ENCODE results near the gene PLAGL1.
"Not testable (repeated sequence)": the region's sequence is repeated elsewhere in the genome, so short reads cannot be mapped to it uniquely, and the experiment has no call there.

Gene PLAGL1, protein sequence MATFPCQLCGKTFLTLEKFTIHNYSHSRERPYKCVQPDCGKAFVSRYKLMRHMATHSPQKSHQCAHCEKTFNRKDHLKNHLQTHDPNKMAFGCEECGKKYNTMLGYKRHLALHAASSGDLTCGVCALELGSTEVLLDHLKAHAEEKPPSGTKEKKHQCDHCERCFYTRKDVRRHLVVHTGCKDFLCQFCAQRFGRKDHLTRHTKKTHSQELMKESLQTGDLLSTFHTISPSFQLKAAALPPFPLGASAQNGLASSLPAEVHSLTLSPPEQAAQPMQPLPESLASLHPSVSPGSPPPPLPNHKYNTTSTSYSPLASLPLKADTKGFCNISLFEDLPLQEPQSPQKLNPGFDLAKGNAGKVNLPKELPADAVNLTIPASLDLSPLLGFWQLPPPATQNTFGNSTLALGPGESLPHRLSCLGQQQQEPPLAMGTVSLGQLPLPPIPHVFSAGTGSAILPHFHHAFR

DNA sequence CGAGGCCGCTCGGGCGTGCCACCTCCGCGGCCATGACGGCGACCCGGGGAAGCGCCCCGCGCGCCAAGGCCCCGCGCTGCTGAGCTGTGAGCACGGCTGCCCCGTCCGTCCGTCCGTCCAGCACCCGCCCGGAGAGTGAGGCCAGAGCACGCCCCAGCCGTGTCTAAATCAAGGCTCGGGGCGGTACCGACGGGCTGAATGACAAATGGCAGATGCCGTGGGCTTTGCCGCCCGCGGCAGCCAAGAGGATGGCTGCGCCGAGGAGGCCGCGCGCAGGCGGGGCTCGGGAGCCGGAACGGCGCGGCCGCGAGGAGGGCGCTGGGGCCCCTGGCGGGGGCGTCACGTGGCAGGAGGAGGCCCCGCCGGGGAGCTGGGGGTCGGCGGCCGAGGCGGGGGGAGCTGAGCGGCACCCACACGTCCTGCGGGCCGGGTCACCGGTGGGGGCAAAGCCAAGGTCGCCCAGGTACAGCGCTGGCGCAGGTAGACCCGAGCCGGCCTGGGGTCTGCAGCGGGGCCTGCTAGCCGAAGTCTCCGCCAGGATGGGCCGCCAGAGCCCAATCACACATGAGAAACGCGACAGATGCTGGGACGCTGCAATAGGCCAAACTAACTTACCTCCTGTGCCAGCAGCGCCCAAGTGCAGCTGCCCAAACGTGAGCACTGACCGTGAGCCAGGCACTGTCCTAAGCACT, at the start of gene PLAGL1:
Gene PLAGL1, minus strand, starts transcription at position 140 of the 692 bp plus-strand sequence. CDS start 60,123 bp downstream, outside the sequence.
- peak in 1 of 2 experiments; percentile 30 for DNase-seq

DNA sequence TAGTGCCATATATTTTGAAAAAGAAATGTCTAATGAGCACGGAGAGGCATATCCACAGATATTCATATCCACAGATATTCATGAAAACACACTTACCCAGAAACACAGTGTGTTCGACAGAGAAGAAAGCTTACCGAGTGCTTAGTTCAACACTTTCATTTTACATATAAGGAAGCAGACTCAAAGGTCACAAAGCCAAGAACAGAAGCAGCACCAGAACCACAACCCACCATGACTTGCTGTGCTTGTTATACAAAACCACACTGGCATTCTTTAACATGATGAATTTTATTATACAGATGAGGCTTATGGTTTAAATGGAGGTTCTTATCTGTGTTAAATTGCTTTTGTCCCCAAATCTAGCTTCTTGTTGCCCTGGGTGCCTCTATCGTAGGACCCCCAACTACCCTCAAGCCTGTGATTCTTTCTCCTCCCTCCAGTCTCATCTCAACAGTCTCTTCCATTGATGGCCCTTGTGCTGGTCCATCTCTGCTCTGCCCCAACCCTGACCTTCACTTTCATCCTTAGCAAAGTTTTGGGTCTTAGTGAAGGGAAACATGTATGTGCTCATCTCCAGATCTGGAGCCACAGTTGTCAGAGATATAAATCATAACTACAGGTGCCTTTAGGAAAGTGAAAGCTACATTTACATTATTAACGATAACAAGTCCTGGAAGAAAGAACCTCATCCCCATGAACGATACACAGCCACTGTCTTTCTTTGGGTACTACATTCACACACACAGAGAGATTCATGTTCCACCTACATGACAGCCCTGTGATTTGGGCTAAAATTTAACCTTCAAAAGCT, 47.3 kb upstream of the PLAGL1 start:
- peak in 1 of 2 experiments; percentile 49 for DNase-seq

DNA sequence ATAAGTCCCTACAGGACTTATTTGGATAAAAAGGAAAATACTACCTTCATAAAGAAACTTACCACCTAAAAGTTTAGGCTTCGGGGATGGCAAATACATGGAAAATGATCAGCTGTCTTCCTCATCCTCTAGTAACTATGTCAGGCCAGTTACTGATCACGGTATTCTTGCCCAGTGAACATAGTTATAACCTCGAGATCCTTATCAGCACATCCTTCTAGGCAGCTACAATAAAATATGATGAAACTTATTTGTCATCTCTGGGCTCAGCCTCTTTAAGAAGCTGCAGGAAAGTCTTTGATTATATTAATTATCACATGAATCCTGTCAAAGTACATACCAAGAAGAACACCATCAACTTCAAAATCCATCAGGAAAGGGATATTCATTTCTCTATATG, 45.5 kb upstream of the PLAGL1 start:
- DNase-seq = no peak

DNA sequence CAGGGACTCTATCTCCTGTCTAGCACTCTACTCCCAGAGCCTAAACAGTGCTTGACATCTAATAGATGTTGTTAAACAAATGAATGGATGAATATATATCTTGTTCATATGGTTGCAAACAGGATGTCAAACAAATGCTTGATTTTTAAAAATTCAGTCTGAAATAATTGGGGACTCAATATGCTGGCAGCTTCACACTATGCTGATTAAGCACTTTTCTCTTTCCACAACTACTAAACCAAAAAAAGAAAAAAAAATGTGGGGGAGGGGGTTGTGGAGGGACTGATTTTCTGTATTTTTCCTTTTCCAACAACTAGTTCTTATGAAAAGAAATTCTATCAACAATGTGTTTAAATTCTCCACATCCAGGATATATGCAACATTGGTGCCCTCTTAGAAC, 44.4 kb upstream of the PLAGL1 start:
- no peak for DNase-seq

DNA sequence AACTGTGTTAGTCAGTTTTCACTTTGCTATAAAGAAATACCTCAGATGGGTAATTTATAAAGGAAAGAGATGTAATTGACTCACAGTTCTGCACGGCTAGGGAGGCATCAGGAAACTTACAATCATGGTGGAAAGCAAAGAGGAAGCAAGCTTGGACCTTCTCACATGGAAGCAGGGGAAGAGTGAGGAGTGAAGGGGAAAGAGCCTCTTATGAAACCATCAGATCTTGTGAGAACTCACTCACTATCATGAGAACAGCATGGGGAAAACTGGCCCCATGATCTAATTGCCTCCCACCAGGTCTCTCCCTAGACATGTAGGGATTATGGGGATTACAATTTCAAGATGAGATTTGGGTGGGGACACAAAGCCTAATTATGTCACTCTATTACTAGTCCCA, 41.3 kb upstream of the PLAGL1 start:
- DNase-seq = no peak

DNA sequence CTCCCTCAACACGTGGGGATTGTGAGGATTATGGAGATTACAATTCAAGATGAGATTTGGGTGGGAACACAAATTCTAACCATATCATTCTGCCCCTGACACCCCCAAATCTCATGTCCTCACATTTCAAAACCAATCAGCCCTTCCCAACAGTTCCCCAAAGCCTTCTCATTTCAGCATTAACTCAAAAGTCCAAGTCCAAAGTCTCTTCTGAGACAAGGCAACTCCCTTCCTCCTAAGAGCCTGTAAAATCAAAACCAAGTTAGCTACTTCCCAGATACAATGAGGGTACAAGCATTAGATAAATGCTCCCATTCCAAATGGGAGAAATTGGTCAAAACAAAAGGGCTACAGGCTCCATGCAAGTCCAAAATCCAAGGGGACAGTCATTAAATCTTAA, 39.6 kb upstream of the PLAGL1 start:
- DNase-seq = no peak

DNA sequence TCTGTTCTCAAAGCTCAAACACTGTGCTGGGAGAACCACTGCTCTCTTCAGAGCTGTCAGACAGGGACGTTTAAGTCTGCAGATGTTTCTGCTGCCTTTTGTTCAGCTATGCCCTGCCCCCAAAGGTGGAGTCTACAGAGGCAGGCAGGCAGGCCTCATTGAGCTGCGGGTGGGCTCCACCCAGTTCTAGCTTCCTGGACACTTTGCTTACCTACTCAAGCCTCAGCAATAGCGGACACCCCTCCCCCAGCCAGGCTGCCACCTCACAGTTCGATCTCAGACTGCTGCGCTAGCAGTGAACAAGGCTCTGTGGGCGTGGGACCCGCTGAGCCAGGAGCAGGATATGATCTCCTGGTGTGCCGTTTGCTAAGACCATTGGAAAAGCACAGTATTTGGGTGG, 38.6 kb upstream of the PLAGL1 start:
- not testable (repeated sequence) for DNase-seq

DNA sequence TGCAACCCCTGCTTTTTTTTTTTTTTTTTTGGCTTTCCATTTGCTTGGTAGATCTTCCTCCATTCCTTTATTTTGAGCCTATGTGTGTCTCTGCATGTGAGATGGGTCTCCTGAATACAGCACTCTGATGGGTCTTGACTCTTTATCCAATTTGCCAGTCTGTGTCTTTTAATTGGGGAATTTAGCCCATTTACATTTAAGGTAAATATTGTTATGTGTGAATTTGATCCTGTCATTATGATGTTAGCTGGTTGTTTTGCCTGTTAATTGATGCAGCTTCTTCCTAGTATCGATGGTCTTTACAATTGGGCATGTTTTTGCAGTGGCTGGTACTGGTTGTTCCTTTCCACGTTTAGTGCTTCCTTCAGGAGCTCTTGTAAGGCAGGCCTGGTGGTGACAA, 36.9 kb upstream of the PLAGL1 start:
- not testable (repeated sequence) for DNase-seq

DNA sequence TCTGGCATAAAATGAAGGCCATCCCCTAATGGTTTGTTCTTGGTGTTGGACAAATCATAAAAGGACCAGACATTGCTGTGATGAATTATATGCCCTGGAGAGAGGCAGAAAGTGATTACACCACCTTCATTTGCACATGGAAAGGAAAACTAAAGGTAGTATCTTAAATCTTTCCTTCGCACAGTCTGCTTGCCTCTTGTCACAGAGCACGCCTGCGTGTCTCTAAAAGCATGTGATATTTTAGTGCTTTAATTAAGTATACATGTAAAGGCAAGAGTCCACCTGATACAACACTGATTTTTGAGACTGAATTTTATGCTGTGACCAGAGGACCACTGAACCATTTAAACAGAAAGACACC, 28.8 kb upstream of the PLAGL1 start:
- no peak for DNase-seq

DNA sequence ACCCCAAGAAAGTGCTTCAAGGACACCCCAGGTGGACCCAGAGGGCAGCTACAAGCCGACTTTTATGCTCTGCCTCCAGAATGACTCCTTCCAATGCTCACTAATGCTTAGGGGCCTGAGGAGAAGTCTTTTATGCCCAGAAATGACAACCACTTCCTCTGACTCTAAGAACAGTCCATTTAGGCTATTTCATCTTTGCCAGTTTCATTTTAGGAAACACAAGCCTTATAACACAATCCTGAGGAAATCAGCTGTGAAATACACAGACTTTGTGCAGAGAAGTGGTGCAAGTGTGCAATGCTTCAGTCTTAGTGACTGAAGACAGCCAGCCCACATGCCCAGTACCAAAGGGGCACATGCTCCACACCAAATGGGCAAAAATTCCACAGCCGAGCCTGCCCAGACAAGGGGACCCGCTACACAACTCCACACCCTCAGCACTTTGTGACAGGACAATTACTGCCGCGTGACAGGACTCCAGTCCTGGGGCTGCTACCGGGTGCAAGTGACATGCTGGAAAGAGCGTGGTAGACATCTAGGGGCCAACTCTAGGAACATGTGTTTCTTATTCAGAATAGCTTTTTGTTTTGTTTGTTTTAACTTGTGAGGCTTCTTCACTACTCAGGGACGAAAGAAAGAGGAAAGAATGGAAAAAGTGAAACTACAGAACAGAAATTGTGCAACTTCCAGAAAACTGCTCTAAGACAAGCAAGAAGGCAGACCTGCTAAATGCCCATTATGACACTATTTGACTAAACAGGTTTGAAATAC, 28.2 kb upstream of the PLAGL1 start:
- DNase-seq = no peak

DNA sequence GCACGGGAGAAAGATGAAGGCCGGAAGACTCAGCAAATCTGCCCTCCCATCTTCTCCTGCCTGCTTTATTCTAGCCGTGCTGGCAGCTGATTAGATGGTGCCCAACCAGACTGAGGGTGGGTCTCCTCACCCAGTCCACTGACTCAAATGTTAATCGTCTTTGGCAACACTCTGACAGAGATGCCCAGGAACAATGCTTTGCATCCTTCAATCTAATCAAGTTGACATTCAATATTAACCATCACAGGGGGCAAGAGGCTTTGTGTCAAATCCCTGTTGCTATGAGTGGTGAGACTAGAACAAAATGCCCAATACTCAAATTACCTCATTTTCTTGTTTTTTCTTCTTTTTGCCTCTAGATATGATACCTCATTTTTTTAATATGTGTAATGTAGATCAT, 27.4 kb upstream of the PLAGL1 start:
- no peak for DNase-seq

DNA sequence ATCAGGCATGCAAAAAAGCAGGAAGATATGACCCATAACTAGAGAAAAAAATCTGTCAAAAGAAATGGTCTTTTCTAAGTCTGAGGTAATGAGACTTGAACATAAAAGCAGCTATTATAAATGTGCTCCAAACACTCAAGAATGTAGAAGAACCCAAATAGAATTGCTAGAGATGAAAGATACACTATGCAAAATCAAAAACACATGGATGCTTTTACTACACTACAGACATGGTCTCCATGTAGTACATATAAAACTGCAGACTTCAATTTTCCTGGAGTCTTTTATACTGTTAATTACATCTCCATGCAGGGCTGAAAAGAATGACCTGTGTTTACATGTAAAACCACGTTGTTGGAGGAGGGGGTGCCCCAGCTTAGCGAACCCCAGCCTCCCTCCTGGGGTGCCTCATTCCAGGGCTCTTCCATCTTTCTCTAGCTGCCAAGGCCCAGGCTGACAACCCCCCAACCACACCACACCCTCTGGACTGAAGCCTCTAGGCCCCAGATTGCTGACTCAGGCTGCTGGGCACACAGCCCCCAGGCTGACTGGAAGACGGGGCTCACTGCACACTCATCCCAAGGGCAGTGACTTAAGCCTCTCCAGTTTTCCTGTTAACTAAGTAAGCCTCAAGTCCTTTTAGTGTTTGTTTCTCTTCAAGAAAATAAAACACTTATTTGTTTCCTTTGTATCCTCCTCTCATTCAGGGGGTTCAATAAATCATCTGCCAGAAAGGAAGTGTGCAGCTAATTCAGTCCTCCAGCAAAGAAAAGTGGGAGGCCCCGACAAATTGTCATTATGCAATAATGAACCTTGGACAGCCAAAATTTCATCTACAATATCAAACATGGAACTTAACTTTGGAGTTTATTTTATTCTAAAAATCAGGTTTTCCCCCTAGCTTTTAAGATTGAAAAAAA, 26.0 kb upstream of the PLAGL1 start:
- DNase-seq = no peak

DNA sequence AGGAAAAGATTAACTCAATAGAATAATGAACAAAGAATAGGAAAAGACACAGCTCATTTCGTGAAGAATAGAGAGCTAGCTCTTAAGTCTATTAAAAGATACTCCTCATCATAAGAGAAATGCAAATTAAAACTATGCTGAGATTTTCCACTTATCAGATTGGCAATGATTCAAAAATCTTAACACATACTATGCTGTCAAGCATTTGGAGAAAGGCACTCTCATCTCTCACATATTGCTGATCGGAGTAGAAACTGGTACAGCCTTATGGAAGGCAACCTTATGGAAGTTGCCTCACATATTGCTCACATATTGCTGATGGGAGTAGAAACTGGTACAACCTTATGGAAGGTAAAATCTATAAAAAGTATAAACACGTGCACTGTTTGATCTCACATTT, 21.4 kb upstream of the PLAGL1 start:
- no peak for DNase-seq

DNA sequence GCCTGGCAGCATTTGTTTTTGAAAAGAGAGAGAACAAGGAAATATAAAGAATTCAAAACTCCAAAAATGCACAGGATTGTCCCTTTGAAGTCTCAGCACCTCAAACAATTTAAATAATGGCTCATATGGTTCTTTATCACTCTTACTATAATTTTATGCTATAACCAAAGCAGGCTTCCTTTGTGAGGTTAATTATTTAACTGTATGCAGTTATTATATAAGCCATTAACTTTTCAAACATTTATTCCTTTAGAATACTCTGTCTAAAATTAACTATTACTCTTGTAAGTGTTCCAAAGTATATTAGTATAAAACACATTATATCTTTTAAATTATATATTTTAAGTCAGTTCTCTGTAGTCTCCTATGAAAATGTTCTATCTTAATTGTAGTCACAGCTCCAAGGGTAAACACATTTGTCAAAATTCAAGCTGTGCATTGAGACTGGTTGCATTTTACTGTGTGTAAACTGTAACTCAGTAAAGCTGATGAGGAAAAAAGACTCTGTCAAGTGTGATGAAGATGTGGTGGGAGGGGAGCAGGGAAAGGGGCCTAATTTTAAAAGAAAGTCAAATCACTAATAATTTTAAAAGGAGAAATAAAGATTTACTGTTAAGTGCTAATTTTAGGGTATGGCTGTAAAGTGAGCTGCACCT, 20.0 kb upstream of the PLAGL1 start:
- DNase-seq = no peak

DNA sequence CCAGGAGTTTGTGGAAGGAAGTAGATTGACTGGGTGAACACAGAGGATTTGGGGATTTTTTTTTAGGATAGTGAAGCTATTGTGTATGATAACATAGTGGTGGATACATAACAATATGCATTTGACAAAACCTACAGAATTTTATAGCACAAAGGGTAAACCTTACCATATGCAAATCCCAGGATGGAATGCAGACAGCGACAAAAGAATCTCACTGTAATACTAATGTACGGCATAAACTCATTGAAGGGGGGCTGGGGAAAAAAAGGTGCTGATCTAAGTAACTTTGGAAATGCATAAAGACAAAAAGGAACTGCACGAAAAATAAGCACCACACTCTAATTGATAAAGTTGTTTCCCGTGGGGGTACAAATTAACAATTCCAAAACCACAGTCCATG, 15.2 kb upstream of the PLAGL1 start:
- DNase-seq = no peak

DNA sequence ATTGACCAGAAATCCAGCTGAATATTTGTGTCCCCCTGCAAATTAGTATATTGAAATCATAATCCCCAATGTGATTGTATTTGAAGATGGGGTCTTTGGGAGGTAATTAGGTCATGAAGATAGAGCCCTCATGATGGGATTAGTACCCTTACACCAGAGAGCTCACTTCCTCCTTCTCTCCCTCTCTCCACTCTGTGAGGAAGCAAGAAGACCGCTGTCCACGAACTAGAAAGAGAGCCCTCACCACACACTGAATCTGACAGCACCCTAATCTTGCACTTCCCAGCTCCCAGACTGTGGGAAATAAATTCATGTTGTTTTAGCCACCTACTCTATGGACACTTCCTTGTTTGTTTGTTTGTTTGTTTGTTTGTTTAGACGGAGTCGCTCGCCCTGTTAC, 11.9 kb upstream of the PLAGL1 start:
- DNase-seq = no peak

DNA sequence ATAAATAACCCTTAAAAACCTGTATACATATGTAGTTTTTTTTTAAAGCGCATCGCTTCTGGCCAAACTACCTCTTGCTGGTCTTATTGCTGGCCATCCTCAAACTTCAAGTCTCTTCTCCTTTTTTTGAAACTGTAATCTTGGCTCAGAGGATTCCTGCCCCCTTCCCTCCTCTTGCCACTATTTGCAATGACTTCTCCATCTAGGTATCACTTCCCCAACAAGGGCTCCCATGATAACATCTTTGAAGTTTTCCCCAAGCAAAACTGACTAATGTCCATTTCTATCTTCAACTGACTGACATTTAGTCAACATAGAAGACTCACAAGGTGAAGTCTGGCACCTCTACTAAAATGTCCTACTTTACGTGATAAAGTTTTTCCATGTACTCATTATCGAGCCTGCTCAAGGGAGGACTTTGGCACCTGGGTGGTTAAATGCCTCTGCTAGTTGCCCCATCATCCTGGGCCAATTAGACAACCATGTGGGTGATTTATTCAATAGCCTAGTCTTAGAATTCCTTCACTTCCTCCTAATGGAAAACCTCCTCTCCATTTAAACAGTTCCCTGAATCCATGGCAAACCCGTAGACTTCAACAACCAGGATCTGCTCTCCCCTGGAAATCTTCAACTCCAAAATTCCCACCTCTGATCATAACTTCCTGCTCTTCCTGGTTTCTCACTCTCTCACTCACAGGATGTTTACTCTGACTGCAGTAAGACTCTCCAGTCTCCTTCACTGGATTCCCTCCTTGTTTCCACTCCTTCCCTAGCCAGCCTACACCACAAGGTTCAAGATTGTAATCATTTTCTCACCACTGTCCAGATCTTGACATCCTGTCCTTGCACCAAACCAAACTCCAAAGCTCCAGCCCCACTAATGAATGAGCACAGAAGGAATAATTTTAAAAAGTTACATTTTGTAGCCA, 9.4 kb upstream of the PLAGL1 start:
- DNase-seq = no peak

DNA sequence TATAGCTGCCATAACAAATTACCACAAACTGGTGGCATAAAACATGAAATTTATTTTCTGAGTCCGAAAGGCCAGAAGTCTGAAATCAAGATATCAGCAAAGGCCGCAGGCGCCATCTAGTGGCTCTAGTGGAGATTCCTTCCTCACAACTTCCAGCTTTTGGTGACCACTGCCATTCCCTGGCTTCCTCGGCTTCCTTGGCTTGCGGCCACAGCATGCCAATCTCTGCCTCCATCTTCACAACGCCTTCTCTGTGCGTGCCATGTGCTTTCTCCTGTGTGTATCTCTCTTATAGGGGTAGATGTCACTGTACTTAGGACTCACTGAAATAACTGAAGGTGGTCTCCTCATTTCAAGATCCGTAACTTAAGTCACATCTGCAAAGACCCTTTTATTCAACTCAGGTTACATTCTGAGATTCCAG, 5.4 kb upstream of the PLAGL1 start:
- DNase-seq = peak; percentile 49 to 60

DNA sequence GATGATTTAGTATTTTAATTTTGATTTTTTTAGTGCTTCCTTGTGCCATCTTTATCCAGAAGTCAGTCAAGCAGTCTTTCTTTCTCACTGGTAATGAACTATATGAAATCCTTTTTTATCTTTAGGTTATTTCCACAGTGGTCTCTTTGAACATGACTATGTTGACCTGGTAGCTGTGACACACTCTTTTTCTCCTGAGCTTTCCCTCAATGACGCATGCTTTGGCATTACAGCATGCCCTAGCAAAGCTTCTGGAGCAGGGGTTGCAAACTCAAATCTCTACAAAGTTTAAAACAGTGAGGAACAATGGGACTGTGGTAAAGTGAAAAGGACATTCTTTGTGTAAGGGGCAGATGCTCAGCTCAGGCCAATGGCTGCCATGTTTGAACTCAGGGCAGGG, 4.5 kb upstream of the PLAGL1 start:
- no peak for DNase-seq

DNA sequence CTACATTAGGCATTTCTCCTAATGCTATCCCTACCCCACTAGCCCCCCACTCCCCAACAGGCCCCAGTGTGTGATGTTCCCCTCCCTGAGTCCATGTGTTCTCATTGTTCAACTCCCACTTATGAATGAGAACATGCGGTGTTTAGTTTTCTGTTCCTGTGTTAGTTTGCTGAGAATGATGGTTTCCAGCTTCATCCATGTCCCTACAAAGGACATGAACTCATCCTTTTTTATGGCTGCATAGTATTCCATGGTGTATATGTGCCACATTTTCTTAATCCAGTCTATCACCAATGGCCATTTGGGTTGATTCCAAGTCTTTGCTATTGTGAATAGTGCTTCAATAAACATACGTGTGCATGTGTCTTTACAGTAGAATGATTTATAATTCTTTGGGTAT, 1.6 kb upstream of the PLAGL1 start:
- not testable (repeated sequence) for DNase-seq

Measured in stimulated activated CD4-positive, alpha-beta T cell treated with anti-CD3 and anti-CD28 coated beads, Interleukin-4, amount 100 ng/mL, for 4 hours (primary cell).